ENCODE data around the gene GNG14. TPM values are rescaled to one million over a fixed set of nuclear protein-coding genes. Genes with fewer than 3 reads are reported as not detected.

GNG14 gene
- total and polyA plus RNA-seq, 2 of the 13 experiments (the other 11 are each of a cell fraction or from before 2014, with no cell fraction given) = not detected

DNA sequence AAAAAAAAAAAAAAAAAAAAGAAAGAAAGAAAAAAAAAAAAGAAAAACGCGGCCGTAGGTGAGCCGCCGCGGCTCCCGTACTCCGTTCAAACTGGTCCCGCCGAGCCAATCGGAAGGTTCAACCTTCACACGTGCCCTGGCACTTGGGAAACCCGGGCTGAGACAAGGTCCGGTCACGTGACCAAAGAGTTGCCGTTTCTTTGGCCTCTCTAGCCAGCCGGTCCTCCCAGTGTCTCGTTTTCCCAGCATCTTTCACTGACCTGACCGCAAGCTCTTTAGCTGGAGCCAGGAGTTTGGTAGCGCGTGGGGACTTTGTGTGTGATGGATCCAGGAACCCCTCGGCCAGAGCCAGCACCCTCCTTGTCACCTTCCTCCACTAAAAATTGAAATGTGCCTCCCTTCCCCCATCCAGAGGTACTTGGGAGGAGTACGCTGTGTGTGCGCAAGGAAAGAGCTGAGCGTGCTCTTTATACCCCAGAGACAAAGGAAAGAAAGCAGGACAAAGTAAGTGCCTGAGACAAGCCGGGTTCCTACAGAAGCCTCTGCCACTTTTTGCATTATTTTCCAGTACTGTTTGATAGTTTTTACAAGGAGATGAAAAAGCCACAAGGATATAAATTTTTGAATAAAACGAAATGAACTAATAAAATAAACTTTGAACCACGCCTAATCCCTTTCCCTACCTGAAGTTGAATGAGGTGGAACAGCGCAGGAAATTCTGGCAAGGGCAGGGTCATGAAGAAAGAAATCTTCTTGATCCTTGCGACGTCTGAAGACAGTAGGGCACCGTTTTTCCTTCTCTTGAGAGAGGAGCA is 35.0 kb downstream of the GNG14 start:
- intact Hi-C loops (cut with micrococcal nuclease; ENCODE audit: unreplicated experiment) = loop anchor here (1.0 kb wide), 1 partner anchor 15 kb away; the partner anchor contains the start of gene GET3
- in situ Hi-C loops (cut with HindIII; ENCODE audit: extremely low pct_ligation_motif_present, low pct_unique_long_range_greater_than_20kb) = no loop called here
- 1% methylated on average over 32 of the region's 32 CpGs for WGBS (ENCODE audit: low lambda C conversion rate)
- ChIA-PET POLR2A (interaction anchor here (0.6 to 4.8 kb wide), 14 partner anchors 10 to 211 kb away, joined by 3 to 51 read pairs (median 4); partner anchors contain the start of genes FARSA, FBXW9, GET3 and JUNB), CTCF (ENCODE audit: low intra/inter-chr PET ratio, low total read pairs) (no interaction called here)
- TSS peak; percentile 98 for BruUV-seq (replicated peaks)
- peak overlapping the region; percentile 98 for H3K4me2 ChIP-seq (ENCODE audit: low read depth, low read length)
- peak overlapping the region; percentile 78 for H2AFZ ChIP-seq (ENCODE audit: low read length)
- H3K79me2 ChIP-seq (ENCODE audit: insufficient read depth, low read length) = peaks cover 54% of the 10 kb centered on the region
- ATAC-seq (peak; percentile 75), DNase-seq (ENCODE audit: low spot score) (peak; percentile 99), FAIRE-seq (peak; percentile 97)
- H3K36me3 ChIP-seq (replicated peaks in 1 of 2; ENCODE audit: control insufficient read depth in 1 of 2, insufficient read depth in 2 of 2, low read length in 2 of 2) = peaks cover 2 to 13% of the 10 kb centered on the region in 2 experiments
- peak overlapping the region; percentile 87 for H3K9ac ChIP-seq (ENCODE audit: insufficient read depth, low read depth, low read length)
- peaks cover 20% of the 10 kb centered on the region for H3K4me1 ChIP-seq (ENCODE audit: insufficient read depth, low read length)
- H3K9me3 ChIP-seq (ENCODE audit: low read length) = no peaks in the 10 kb centered on the region
- H3K27ac ChIP-seq (ENCODE audit: extremely low read length, insufficient read depth, low read length) = peak overlapping the region; percentile 77
- H4K20me1 ChIP-seq (ENCODE audit: insufficient read depth, low read length) = no peaks in the 10 kb centered on the region
- H3K4me3 ChIP-seq (replicated peaks in 1 of 3; ENCODE audit: insufficient read depth in 1 of 3, low read depth in 2 of 3, low read length in 3 of 3) = peak overlapping the region; percentile 92 to 96 (median 93)
- H3K27me3 ChIP-seq (ENCODE audit: control insufficient read depth in 1 of 2, insufficient read depth in 2 of 2, low read length in 2 of 2) = no peaks in the 10 kb centered on the region; a peak in 1 of 5 replicates
- TF ChIP-seq GTF3A (CRISPR knock-in tag; conservative IDR thresholded peaks at IDR 0.05) (no peak), RORA (CRISPR knock-in tag; IDR thresholded peaks at IDR 0.05) (no peak), ZNF850 (CRISPR knock-in tag; conservative IDR thresholded peaks at IDR 0.05) (no peak), NR2F2 (IDR thresholded peaks at IDR 0.05; ENCODE audit: borderline replicate concordance, low read depth) (no peak; the same call in 1 of the 2 replicates), SAFB2 (CRISPR knock-in tag; IDR thresholded peaks at IDR 0.05; ENCODE audit: borderline replicate concordance, low read depth) (no peak), ZNF207 (IDR thresholded peaks at IDR 0.05; ENCODE audit: borderline replicate concordance) (peak; percentile 91; the same call in 1 of the 2 replicates), JDP2 (CRISPR knock-in tag; IDR thresholded peaks at IDR 0.05; ENCODE audit: borderline replicate concordance) (no peak), MAF1 (CRISPR knock-in tag; IDR thresholded peaks at IDR 0.05; ENCODE audit: borderline replicate concordance) (no peak), RARA (CRISPR knock-in tag; IDR thresholded peaks at IDR 0.05) (0 out of 2 replicates have a peak, but pooled peaks have one; percentile 10), BRCA1 (CRISPR knock-in tag; IDR thresholded peaks at IDR 0.05) (no peak), HHEX (CRISPR knock-in tag; IDR thresholded peaks at IDR 0.05) (no peak), EED (CRISPR knock-in tag; IDR thresholded peaks at IDR 0.05) (no peak), ONECUT2 (CRISPR knock-in tag; IDR thresholded peaks at IDR 0.05) (no peak), FOXC1 (CRISPR knock-in tag; IDR thresholded peaks at IDR 0.05; ENCODE audit: borderline replicate concordance) (no peak), YY1 (IDR thresholded peaks at IDR 0.05; ENCODE audit: insufficient read depth, insufficient replicate concordance, low read depth, low read length) (peak; percentile 56), ZNF335 (CRISPR knock-in tag; IDR thresholded peaks at IDR 0.05) (no peak), KLF13 (CRISPR knock-in tag; IDR thresholded peaks at IDR 0.05) (no peak), ZNF234 (CRISPR knock-in tag; conservative IDR thresholded peaks at IDR 0.05) (no peak), ZNF317 (CRISPR knock-in tag; IDR thresholded peaks at IDR 0.05) (no peak)
- TF ChIP-seq, protein P1, sequence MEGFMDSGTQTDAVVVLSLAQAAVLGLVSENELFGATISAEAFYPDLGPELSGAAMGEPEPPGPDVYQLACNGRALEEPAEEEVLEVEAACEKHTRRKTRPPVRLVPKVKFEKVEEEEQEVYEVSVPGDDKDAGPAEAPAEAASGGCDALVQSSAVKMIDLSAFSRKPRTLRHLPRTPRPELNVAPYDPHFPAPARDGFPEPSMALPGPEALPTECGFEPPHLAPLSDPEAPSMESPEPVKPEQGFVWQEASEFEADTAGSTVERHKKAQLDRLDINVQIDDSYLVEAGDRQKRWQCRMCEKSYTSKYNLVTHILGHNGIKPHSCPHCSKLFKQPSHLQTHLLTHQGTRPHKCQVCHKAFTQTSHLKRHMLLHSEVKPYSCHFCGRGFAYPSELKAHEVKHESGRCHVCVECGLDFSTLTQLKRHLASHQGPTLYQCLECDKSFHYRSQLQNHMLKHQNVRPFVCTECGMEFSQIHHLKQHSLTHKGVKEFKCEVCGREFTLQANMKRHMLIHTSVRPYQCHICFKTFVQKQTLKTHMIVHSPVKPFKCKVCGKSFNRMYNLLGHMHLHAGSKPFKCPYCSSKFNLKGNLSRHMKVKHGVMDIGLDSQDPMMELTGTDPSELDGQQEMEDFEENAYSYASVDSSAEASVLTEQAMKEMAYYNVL (CRISPR knock-in tag; IDR thresholded peaks at IDR 0.05; ENCODE audit: borderline replicate concordance) = no peak; the same call in 1 of the 2 replicates
- TF ChIP-seq, protein P2, sequence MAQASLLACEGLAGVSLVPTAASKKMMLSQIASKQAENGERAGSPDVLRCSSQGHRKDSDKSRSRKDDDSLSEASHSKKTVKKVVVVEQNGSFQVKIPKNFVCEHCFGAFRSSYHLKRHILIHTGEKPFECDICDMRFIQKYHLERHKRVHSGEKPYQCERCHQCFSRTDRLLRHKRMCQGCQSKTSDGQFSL (CRISPR knock-in tag; IDR thresholded peaks at IDR 0.05) = no peak
- TF ChIP-seq, protein P3, sequence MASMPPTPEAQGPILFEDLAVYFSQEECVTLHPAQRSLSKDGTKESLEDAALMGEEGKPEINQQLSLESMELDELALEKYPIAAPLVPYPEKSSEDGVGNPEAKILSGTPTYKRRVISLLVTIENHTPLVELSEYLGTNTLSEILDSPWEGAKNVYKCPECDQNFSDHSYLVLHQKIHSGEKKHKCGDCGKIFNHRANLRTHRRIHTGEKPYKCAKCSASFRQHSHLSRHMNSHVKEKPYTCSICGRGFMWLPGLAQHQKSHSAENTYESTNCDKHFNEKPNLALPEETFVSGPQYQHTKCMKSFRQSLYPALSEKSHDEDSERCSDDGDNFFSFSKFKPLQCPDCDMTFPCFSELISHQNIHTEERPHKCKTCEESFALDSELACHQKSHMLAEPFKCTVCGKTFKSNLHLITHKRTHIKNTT (CRISPR knock-in tag; IDR thresholded peaks at IDR 0.05) = no peak
